GM23338 (cell line): ENCODE results near the gene GTSE1. TPM values are rescaled to one million over a fixed set of nuclear protein-coding genes. Genes with fewer than 3 reads are reported as not detected.

Source experiments
- ATAC-seq: fragments of 200-7000 bp; cut with Tn5 transposase; 3 replicates; pipeline ENCODE4 v1.9.1; 2020
- DNase-seq: peaks from one replicate; pipeline ENCODE4 v3.0.0-alpha.2; 2015; ENCODE audit warnings: low spot score
- H2AFZ ChIP-seq: fragments of 200-600 bp; sonication (generic); 2 replicates; pipeline ENCODE4 v1.8.0; 2016; ENCODE audit warnings: antibody characterized with exemption, mild to moderate bottlenecking, moderate library complexity
- H3F3A ChIP-seq: fragments of 200-600 bp; sonication (generic); replicated peaks from 2 replicates; pipeline ENCODE4 v1.8.0; 2017; ENCODE audit warnings: antibody characterized with exemption, mixed run types, low read depth
- H3K27ac ChIP-seq: fragments of 200-600 bp; sonication (generic); 2 replicates; pipeline ENCODE4 v1.6.1; 2016; ENCODE audit warnings: low read depth
- H3K27me3 ChIP-seq: fragments of 200-600 bp; sonication (generic); 2 replicates; pipeline ENCODE4 v1.8.0; 2016; ENCODE audit warnings: mild to moderate bottlenecking, mixed run types, moderate library complexity; ENCODE audit not compliant: insufficient read depth
- H3K36me3 ChIP-seq: fragments of 200-600 bp; sonication (generic); 2 replicates; pipeline ENCODE4 v1.8.0; 2016; ENCODE audit warnings: mild to moderate bottlenecking; ENCODE audit not compliant: insufficient read depth
- H3K4me1 ChIP-seq: fragments of 200-600 bp; sonication (generic); 2 replicates; pipeline ENCODE4 v1.8.0; 2016; ENCODE audit warnings: mild to moderate bottlenecking, moderate library complexity; ENCODE audit not compliant: insufficient read depth
- H3K4me2 ChIP-seq: fragments of 200-600 bp; sonication (generic); 2 replicates; pipeline ENCODE4 v1.7.1; 2017; ENCODE audit warnings: mixed run types
- H3K4me3 ChIP-seq: fragments of 200-600 bp; sonication (generic); 2 replicates; pipeline ENCODE4 v1.6.1; 2016; ENCODE audit warnings: mixed run types
- H3K79me2 ChIP-seq: fragments of 200-600 bp; sonication (generic); replicated peaks from 2 replicates; pipeline ENCODE4 v1.8.0; 2017; ENCODE audit warnings: mild to moderate bottlenecking; ENCODE audit not compliant: insufficient read depth
- H3K9me2 ChIP-seq: fragments of 200-600 bp; sonication (generic); 2 replicates; pipeline ENCODE4 v1.8.0; 2017; ENCODE audit not compliant: insufficient read depth
- H4K20me1 ChIP-seq: fragments of 200-600 bp; sonication (generic); replicated peaks from 2 replicates; pipeline ENCODE4 v1.8.0; 2017; ENCODE audit warnings: mild to moderate bottlenecking; ENCODE audit not compliant: insufficient read depth
- H3K27ac Mint-ChIP-seq: 2 replicates; pipeline ENCODE4 v1.8.0; 2020; ENCODE audit warnings: inconsistent platforms, mild to moderate bottlenecking, moderate library complexity, mixed read lengths
- H3K27me3 Mint-ChIP-seq: 3 replicates; pipeline ENCODE4 v1.8.0; 2022; ENCODE audit warnings: low read depth, mild to moderate bottlenecking, moderate library complexity, mixed read lengths, inconsistent platforms; ENCODE audit not compliant: insufficient read depth, poor library complexity
- H3K36me3 Mint-ChIP-seq: 3 replicates; pipeline ENCODE4 v1.8.0; 2021; ENCODE audit warnings: low read depth, mild to moderate bottlenecking, inconsistent platforms, moderate library complexity, mixed read lengths
- H3K4me1 Mint-ChIP-seq: 3 replicates; pipeline ENCODE4 v1.8.0; 2020; ENCODE audit warnings: mild to moderate bottlenecking, inconsistent platforms, mixed read lengths
- H3K4me3 Mint-ChIP-seq: 3 replicates; pipeline ENCODE4 v1.8.0; 2021; ENCODE audit warnings: moderate library complexity, mild to moderate bottlenecking, inconsistent platforms, mixed read lengths
- H3K9me3 Mint-ChIP-seq: 3 replicates; pipeline ENCODE4 v1.8.0; 2020; ENCODE audit warnings: moderate library complexity, mild to moderate bottlenecking, inconsistent platforms, mixed read lengths
- CREB1 ChIP-seq: fragments of 250-450 bp; sonication (Bioruptor Pico); IDR thresholded peaks from 2 replicates; pipeline ENCODE4 v1.5.0; 2020; ENCODE audit warnings: low read depth, mild to moderate bottlenecking, moderate library complexity
- EZH2 ChIP-seq: fragments of 200-600 bp; sonication (generic); IDR thresholded peaks from one replicate; pipeline ENCODE4 v1.8.0; 2017; ENCODE audit warnings: antibody characterized with exemption, mild to moderate bottlenecking, low read depth; ENCODE audit not compliant: unreplicated experiment
- EZH2phosphoT487 ChIP-seq: fragments of 200-600 bp; sonication (generic); IDR thresholded peaks from one replicate; pipeline ENCODE4 v1.8.1; 2018; ENCODE audit warnings: antibody characterized with exemption; ENCODE audit not compliant: unreplicated experiment
- JUNB ChIP-seq: IDR thresholded peaks from one replicate; pipeline ENCODE4 v1.6.1; 2016; ENCODE audit warnings: antibody characterized with exemption; ENCODE audit not compliant: unreplicated experiment
- POLR2AphosphoS5 ChIP-seq: IDR thresholded peaks from 2 replicates; pipeline ENCODE4 v1.6.1; 2016; ENCODE audit warnings: antibody characterized with exemption, low read depth
- STAT1 ChIP-seq: IDR thresholded peaks from one replicate; pipeline ENCODE4 v1.6.1; 2016; ENCODE audit warnings: antibody characterized with exemption; ENCODE audit not compliant: unreplicated experiment
- ZNF114 ChIP-seq: fragments of 250-450 bp; sonication (Bioruptor Pico); IDR thresholded peaks from 2 replicates; pipeline ENCODE4 v1.5.0; 2020; ENCODE audit warnings: mild to moderate bottlenecking, moderate library complexity
- polyA plus RNA-seq: library from polyadenylated mRNA; unstranded; fragments of >200 nt; fragmentation: Nextera tagmentation; extraction: Ambion mirVana; gene quantifications from 2 replicates; pipeline ENCODE4 v1.2.1, GENCODE V29; 2016
- total RNA-seq: library from RNA; depleted of rRNA; stranded (reverse); fragments of >200 nt; shearing (Covaris generic); gene quantifications from 2 replicates; pipeline ENCODE4 v1.2.3, GENCODE V29; 2014
- TF ChIP-seq, protein P1 (sequence below): fragments of 250-450 bp; sonication (Bioruptor Pico); IDR thresholded peaks from 2 replicates; pipeline ENCODE4 v1.5.0; 2020; ENCODE audit warnings: mild to moderate bottlenecking, moderate library complexity
- TF ChIP-seq, protein P2 (sequence below), 2 experiments: fragments of 200-600 bp in 1 of 2; sonication (generic) in 1 of 2; conservative IDR thresholded peaks; 2 replicates each; pipeline versions ENCODE4 v1.5.1 to v1.6.1; 2016 to 2017; ENCODE audit warnings: antibody characterized with exemption in 2 of 2, low read depth in 2 of 2, mild to moderate bottlenecking in 2 of 2, moderate library complexity in 1 of 2

GTSE1 gene
- total and polyA plus RNA-seq, 2 experiments from 2014 or later: 26.3 to 28.6 TPM

DNA sequence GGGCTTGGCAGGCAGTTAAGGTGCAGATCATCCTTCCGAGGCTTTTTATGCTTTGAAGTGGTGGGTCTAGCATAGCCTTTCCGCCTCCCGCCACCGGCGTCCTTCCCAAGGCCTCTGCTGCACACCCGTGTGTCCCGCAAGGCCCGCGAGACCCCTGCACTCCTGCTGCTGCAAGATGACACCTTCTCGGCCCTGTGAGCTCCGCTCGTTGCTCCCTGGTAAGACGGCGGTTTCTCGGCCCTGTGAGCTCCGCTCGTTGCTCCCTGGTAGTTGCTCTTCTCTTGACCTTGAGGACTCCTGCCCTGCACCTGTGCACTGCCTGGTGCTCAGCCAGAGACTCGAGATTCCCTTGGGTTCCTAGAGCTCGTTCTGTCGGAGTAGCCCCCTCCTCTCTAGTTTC is 21.0 kb downstream of the GTSE1 start (continued):
- TF ChIP-seq, protein P1, sequence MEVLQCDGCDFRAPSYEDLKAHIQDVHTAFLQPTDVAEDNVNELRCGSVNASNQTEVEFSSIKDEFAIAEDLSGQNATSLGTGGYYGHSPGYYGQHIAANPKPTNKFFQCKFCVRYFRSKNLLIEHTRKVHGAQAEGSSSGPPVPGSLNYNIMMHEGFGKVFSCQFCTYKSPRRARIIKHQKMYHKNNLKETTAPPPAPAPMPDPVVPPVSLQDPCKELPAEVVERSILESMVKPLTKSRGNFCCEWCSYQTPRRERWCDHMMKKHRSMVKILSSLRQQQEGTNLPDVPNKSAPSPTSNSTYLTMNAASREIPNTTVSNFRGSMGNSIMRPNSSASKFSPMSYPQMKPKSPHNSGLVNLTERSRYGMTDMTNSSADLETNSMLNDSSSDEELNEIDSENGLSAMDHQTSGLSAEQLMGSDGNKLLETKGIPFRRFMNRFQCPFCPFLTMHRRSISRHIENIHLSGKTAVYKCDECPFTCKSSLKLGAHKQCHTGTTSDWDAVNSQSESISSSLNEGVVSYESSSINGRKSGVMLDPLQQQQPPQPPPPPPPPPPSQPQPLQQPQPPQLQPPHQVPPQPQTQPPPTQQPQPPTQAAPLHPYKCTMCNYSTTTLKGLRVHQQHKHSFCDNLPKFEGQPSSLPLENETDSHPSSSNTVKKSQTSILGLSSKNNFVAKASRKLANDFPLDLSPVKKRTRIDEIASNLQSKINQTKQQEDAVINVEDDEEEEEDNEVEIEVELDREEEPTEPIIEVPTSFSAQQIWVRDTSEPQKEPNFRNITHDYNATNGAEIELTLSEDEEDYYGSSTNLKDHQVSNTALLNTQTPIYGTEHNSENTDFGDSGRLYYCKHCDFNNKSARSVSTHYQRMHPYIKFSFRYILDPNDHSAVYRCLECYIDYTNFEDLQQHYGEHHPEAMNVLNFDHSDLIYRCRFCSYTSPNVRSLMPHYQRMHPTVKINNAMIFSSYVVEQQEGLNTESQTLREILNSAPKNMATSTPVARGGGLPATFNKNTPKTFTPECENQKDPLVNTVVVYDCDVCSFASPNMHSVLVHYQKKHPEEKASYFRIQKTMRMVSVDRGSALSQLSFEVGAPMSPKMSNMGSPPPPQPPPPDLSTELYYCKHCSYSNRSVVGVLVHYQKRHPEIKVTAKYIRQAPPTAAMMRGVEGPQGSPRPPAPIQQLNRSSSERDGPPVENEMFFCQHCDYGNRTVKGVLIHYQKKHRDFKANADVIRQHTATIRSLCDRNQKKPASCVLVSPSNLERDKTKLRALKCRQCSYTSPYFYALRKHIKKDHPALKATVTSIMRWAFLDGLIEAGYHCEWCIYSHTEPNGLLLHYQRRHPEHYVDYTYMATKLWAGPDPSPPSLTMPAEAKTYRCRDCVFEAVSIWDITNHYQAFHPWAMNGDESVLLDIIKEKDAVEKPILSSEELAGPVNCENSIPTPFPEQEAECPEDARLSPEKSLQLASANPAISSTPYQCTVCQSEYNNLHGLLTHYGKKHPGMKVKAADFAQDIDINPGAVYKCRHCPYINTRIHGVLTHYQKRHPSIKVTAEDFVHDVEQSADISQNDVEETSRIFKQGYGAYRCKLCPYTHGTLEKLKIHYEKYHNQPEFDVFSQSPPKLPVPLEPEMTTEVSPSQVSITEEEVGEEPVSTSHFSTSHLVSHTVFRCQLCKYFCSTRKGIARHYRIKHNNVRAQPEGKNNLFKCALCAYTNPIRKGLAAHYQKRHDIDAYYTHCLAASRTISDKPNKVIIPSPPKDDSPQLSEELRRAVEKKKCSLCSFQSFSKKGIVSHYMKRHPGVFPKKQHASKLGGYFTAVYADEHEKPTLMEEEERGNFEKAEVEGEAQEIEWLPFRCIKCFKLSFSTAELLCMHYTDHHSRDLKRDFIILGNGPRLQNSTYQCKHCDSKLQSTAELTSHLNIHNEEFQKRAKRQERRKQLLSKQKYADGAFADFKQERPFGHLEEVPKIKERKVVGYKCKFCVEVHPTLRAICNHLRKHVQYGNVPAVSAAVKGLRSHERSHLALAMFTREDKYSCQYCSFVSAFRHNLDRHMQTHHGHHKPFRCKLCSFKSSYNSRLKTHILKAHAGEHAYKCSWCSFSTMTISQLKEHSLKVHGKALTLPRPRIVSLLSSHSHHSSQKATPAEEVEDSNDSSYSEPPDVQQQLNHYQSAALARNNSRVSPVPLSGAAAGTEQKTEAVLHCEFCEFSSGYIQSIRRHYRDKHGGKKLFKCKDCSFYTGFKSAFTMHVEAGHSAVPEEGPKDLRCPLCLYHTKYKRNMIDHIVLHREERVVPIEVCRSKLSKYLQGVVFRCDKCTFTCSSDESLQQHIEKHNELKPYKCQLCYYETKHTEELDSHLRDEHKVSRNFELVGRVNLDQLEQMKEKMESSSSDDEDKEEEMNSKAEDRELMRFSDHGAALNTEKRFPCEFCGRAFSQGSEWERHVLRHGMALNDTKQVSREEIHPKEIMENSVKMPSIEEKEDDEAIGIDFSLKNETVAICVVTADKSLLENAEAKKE: no peak
- TF ChIP-seq CREB1: no peak
- TF ChIP-seq ZNF114 (CRISPR knock-in tag): no peak
- TF ChIP-seq EZH2: no peak
- TF ChIP-seq POLR2AphosphoS5: no peak
- no peak for TF ChIP-seq EZH2phosphoT487
- no peak for TF ChIP-seq STAT1
- TF ChIP-seq, protein P2, sequence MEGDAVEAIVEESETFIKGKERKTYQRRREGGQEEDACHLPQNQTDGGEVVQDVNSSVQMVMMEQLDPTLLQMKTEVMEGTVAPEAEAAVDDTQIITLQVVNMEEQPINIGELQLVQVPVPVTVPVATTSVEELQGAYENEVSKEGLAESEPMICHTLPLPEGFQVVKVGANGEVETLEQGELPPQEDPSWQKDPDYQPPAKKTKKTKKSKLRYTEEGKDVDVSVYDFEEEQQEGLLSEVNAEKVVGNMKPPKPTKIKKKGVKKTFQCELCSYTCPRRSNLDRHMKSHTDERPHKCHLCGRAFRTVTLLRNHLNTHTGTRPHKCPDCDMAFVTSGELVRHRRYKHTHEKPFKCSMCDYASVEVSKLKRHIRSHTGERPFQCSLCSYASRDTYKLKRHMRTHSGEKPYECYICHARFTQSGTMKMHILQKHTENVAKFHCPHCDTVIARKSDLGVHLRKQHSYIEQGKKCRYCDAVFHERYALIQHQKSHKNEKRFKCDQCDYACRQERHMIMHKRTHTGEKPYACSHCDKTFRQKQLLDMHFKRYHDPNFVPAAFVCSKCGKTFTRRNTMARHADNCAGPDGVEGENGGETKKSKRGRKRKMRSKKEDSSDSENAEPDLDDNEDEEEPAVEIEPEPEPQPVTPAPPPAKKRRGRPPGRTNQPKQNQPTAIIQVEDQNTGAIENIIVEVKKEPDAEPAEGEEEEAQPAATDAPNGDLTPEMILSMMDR (conservative IDR thresholded peaks at IDR 0.05; ENCODE audit: low read depth in 2 of 2): no peak

DNA sequence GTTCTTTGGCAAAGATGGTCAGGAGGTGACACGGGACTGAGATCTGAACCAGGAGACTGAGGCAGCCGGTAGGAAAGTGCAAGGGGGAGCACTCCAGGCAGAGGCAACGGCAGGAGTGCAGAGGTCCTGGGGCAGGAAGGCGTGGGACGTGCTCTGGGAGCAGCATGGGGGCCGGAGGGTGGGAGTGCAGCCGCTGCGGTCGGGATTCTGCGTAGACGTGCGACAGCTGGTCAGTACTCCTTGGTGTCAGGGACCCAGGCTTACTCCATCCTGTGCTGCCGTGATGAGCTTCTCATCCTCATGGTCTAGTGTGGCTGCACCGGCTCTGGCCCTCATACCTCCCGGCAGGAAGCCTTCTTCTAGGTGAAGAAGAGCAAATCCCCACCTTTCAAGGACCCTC is 21.9 kb downstream of the GTSE1 start:
- Mint-ChIP-seq H3K27ac (no peak overlapping the region), H3K9me3 (no peaks in the 10 kb centered on the region), H3K27me3 (peaks cover 11% of the 10 kb centered on the region), H3K4me3 (no peak overlapping the region), H3K36me3 (peaks cover 67% of the 10 kb centered on the region), H3K4me1 (no peaks in the 10 kb centered on the region)
- no peak overlapping the region for H3K27ac ChIP-seq
- no peaks in the 10 kb centered on the region for H3K27me3 ChIP-seq
- no peak overlapping the region for H2AFZ ChIP-seq
- H3K79me2 ChIP-seq: no peaks in the 10 kb centered on the region; the same call in 1 of the 2 replicates
- no peaks in the 10 kb centered on the region for H3K4me1 ChIP-seq
- no peak overlapping the region for H3K4me3 ChIP-seq
- ATAC-seq (no peak), DNase-seq (no peak)
- H3F3A ChIP-seq: no peaks in the 10 kb centered on the region
- no peaks in the 10 kb centered on the region; the same call in 1 of the 2 replicates for H4K20me1 ChIP-seq
- H3K4me2 ChIP-seq: no peak overlapping the region
- no peaks in the 10 kb centered on the region for H3K9me2 ChIP-seq
- peaks cover 14% of the 10 kb centered on the region; the same call in 1 of the 2 replicates for H3K36me3 ChIP-seq
- TF ChIP-seq, protein P1: no peak
- TF ChIP-seq JUNB: no peak
